ENCODE data around the gene SPATS2. TPM values are rescaled to one million over a fixed set of nuclear protein-coding genes. Genes with fewer than 3 reads are reported as not detected.

The SPATS2 gene
- total RNA-seq, 1 experiment from 2014 or later, result 74.2 TPM

GRCh38 chr12:49537752-49538509 is 170.7 kb downstream of the SPATS2 start:
- Histone ChIP-seq H3K4me3 (replicated peaks in 1 of 2; ENCODE audit: low read depth in 1 of 2, low read length in 2 of 2) (peak overlapping the region; percentile 87 to 89), H3K4me1 (ENCODE audit: control insufficient read depth in 1 of 2, insufficient read depth in 2 of 2, low read length in 2 of 2) (peaks cover 40 to 53% of the 10 kb centered on the region in 2 experiments), H2AFZ (ENCODE audit: low read depth, low read length, poor library complexity, severe bottlenecking) (no peak overlapping the region), H3K27ac (ENCODE audit: low read depth, low read length) (peak overlapping the region; percentile 6; the same call in 1 of the 2 replicates), H3K9me3 (ENCODE audit: control insufficient read depth in 1 of 2, insufficient read depth in 1 of 2, low read depth in 1 of 2, low read length in 2 of 2) (no peaks in the 10 kb centered on the region), H3K9ac (ENCODE audit: low read length) (no peak overlapping the region; the same call in 1 of the 2 replicates), H3K36me3 (ENCODE audit: control insufficient read depth in 1 of 2, insufficient read depth in 2 of 2, low read length in 2 of 2) (peaks cover 0 to 7% of the 10 kb centered on the region in 2 experiments; a peak in 2 of 4 replicates), H3K9me2 (ENCODE audit: insufficient read depth) (no peaks in the 10 kb centered on the region), H3K4me2 (ENCODE audit: low read length) (peak overlapping the region; percentile 100), H3K27me3 (ENCODE audit: insufficient read depth, low read length) (no peaks in the 10 kb centered on the region), H4K20me1 (ENCODE audit: insufficient read depth) (no peaks in the 10 kb centered on the region), H3K79me2 (ENCODE audit: insufficient read depth, low read length) (peaks cover 16% of the 10 kb centered on the region)
- ChIA-PET RAD21 (ENCODE audit: low non-redundant PET in 1 of 2, low total read pairs in 2 of 2, uncharacterized antibody in 2 of 2, unreplicated experiment in 2 of 2) (no interaction called here), POLR2A (interaction anchor here (0.8 kb wide), 1 partner anchor 33 kb away, joined by 3 read pairs; no protein-coding TSS in a partner anchor), CTCF (interaction anchor here (1.6 kb wide), 1 partner anchor 180 kb away, joined by 5 read pairs; no protein-coding TSS in a partner anchor)
- no peak for ATAC-seq
- no TSS peak for BruUV-seq (replicated peaks)
- no peak for DNase-seq (ENCODE audit: low read depth, low spot score)
- intact Hi-C loops (cut with micrococcal nuclease), result no loop called here
- TF ChIP-seq RAD21 (IDR thresholded peaks at IDR 0.05; ENCODE audit: low read depth), result no peak
- TF ChIP-seq, protein P1, sequence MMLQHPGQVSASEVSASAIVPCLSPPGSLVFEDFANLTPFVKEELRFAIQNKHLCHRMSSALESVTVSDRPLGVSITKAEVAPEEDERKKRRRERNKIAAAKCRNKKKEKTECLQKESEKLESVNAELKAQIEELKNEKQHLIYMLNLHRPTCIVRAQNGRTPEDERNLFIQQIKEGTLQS (IDR thresholded peaks at IDR 0.05), result no peak
- TF ChIP-seq POLR2A (IDR thresholded peaks at IDR 0.05; ENCODE audit: borderline replicate concordance, extremely low read depth, insufficient read depth, insufficient read length), result no peak
- TF ChIP-seq ZBTB33 (IDR thresholded peaks at IDR 0.05; ENCODE audit: extremely low read depth, insufficient replicate concordance, low read length), result no peak
- TF ChIP-seq ELF1 (IDR thresholded peaks at IDR 0.05; ENCODE audit: borderline replicate concordance, low read depth), result no peak
- TF ChIP-seq CBX3 (IDR thresholded peaks at IDR 0.05; ENCODE audit: low read depth), result no peak
- no peak for TF ChIP-seq CEBPB (IDR thresholded peaks at IDR 0.05; ENCODE audit: low read depth)
- no peak for TF ChIP-seq FOSL1 (IDR thresholded peaks at IDR 0.05; ENCODE audit: low read depth)
